NT2/D1 (cell line): ENCODE measurements around the gene PLXNC1.

Experiments used
- DNase-seq: peaks from one replicate; pipeline ENCODE4 v3.0.0-alpha.2; 2011; ENCODE audit warnings: low read depth, low spot score
- H3K27me3 ChIP-seq: 2 replicates; pipeline ENCODE4 v1.6.0; 2011; ENCODE audit warnings: mild to moderate bottlenecking; ENCODE audit not compliant: insufficient read length, insufficient read depth
- H3K36me3 ChIP-seq: 2 replicates; pipeline ENCODE4 v1.6.1; 2011; ENCODE audit warnings: mild to moderate bottlenecking, low read length, mixed read lengths; ENCODE audit not compliant: insufficient read depth, insufficient read length
- H3K4me1 ChIP-seq: 2 replicates; pipeline ENCODE4 v1.5.1; 2011; ENCODE audit not compliant: insufficient read depth, insufficient read length
- H3K4me3 ChIP-seq: 2 replicates; pipeline ENCODE4 v1.5.1; 2011; ENCODE audit warnings: low read depth; ENCODE audit not compliant: insufficient read length
- H3K9ac ChIP-seq: 2 replicates; pipeline ENCODE4 v1.6.0; 2011; ENCODE audit warnings: low read depth; ENCODE audit not compliant: insufficient read length
- H3K9me3 ChIP-seq: 2 replicates; pipeline ENCODE4 v1.5.1; 2011; ENCODE audit warnings: mild to moderate bottlenecking, low read length; ENCODE audit not compliant: insufficient read depth
- SUZ12 ChIP-seq: IDR thresholded peaks from 2 replicates; pipeline ENCODE4 v1.6.1; 2011; ENCODE audit not compliant: insufficient read length, insufficient read depth; ENCODE audit errors: extremely low read depth
- YY1 ChIP-seq: IDR thresholded peaks from 2 replicates; pipeline ENCODE4 v1.6.1; 2011; ENCODE audit not compliant: insufficient read length, insufficient read depth
- ZNF274 ChIP-seq: IDR thresholded peaks from 2 replicates; pipeline ENCODE4 v1.6.1; 2011; ENCODE audit warnings: mild to moderate bottlenecking, low read depth, low read length

PLXNC1 gene

DNA sequence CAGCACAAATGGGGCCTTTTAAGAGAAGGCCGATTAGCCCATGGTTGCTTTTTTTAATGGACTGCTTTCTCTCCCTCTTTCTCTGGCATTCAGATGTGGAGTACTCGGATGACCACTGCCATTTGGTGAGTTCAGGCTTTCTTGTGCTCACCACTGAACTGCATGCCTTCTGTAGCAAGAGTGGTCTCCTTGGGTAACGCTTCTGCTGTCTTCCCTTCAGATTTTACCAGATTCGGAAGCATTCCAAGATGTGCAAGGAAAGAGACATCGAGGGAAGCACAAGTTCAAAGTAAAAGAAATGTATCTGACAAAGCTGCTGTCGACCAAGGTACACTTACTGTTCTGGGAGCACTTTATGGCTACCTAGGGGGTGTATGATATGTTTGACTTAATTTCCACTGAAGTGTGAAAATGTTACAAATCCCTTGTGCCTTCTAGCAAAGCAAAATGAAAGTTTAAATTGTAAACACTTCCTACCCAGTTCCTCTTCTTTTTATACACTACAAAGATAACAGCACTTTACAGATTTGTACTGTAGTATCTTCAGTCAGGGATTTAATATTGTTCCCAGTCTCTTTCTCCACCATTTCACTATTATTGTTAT is 148.8 kb downstream of the PLXNC1 start:
- no peak overlapping the region for H3K9ac ChIP-seq
- no peaks in the 10 kb centered on the region for H3K4me1 ChIP-seq
- H3K36me3 ChIP-seq = peaks cover 41% of the 10 kb centered on the region
- TF ChIP-seq ZNF274 = 0 out of 2 replicates have a peak, but pooled peaks have one; percentile 19
- no peak for TF ChIP-seq SUZ12
- no peak for TF ChIP-seq YY1
- no peak overlapping the region for H3K4me3 ChIP-seq
- DNase-seq = no peak
- 0 out of 2 replicates have a peak, but pooled peaks cover 4% of the 10 kb centered on the region for H3K9me3 ChIP-seq
- H3K27me3 ChIP-seq = no peaks in the 10 kb centered on the region

DNA sequence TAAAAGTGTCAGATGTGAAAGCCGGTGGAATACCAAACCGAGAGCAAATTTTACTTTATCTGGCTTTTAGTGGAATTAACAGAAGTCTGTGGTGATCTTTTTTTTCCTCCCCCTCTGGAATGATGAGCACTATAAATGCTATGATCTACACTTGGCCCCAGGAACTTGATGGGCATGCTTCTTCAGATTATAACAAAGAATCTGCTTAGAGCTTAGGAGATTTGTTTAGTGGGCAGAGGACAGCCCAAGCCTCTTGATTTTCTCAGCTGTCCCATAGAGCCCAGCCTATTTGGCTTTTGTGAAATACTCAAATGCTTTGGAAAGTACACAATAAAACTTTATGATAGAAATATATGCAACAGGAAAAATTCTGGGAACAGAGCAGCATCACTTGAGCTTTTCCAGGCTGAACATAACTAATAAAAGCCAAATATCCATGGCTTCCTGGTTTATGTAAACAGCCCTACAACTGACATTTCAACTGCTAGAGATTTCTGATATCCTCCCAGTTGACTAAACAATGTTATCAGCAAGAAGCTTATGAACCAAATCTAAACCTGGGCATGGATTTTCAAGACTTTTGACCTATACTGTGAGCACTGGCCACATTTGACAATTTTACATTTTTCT is 149.6 kb downstream of the PLXNC1 start:
- Histone ChIP-seq H3K4me3 (no peak overlapping the region), H3K9ac (no peak overlapping the region), H3K27me3 (no peaks in the 10 kb centered on the region), H3K4me1 (no peaks in the 10 kb centered on the region), H3K36me3 (peaks cover 45% of the 10 kb centered on the region), H3K9me3 (0 out of 2 replicates have a peak, but pooled peaks cover 4% of the 10 kb centered on the region)
- DNase-seq = no peak
- no peak for TF ChIP-seq SUZ12
- no peak for TF ChIP-seq ZNF274
- TF ChIP-seq YY1 = no peak

- Histone ChIP-seq H3K9me3 (0 out of 2 replicates have a peak, but pooled peaks cover 4% of the 10 kb centered on the region), H3K36me3 (peaks cover 46% of the 10 kb centered on the region), H3K4me1 (peaks cover 7% of the 10 kb centered on the region), H3K4me3 (no peak overlapping the region), H3K9ac (no peak overlapping the region), H3K27me3 (no peaks in the 10 kb centered on the region)
- TF ChIP-seq ZNF274 = no peak
- DNase-seq = no peak
Observed at GRCh38 chr12:94299846-94300245, 151.5 kb downstream of the PLXNC1 start.

- H3K36me3 ChIP-seq = peaks cover 54% of the 10 kb centered on the region
- no peaks in the 10 kb centered on the region for H3K9me3 ChIP-seq
- DNase-seq = no peak
- H3K4me1 ChIP-seq = peaks cover 7% of the 10 kb centered on the region
- H3K9ac ChIP-seq = no peak overlapping the region
- H3K27me3 ChIP-seq = no peaks in the 10 kb centered on the region
- TF ChIP-seq ZNF274 = no peak
- TF ChIP-seq YY1 = no peak
- no peak for TF ChIP-seq SUZ12
- no peak overlapping the region for H3K4me3 ChIP-seq
Observed at GRCh38 chr12:94304012-94304411, 155.6 kb downstream of the PLXNC1 start.

DNA sequence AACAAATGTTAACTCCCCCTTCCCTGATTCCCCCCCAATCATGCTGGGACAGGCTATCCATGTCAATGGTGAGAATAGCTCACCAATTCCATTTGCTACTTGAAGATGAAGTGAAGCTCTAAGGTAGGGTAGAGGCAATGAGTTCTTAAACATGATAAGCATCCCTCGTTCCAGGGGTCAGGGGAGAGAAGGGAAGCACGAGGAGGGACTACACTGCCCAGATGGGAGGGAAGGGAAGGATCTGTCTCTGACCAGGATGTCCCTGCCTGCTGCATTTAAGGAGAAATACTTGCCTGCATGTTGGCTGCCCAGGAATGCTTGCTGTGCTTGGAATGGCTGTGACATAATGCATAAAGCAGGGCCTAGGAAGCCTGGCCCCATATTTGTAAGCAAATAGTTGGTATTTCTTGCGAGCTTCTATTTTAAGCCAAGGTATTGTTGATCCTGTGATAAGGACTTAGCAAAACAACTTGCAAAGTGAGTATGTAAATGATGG is 156.2 kb downstream of the PLXNC1 start:
- Histone ChIP-seq H3K27me3 (no peaks in the 10 kb centered on the region), H3K9me3 (no peaks in the 10 kb centered on the region), H3K9ac (no peak overlapping the region), H3K4me1 (peaks cover 7% of the 10 kb centered on the region), H3K36me3 (peaks cover 53% of the 10 kb centered on the region), H3K4me3 (no peak overlapping the region)
- TF ChIP-seq SUZ12 (no peak), ZNF274 (no peak), YY1 (no peak)
- peak; percentile 89 for DNase-seq

DNA sequence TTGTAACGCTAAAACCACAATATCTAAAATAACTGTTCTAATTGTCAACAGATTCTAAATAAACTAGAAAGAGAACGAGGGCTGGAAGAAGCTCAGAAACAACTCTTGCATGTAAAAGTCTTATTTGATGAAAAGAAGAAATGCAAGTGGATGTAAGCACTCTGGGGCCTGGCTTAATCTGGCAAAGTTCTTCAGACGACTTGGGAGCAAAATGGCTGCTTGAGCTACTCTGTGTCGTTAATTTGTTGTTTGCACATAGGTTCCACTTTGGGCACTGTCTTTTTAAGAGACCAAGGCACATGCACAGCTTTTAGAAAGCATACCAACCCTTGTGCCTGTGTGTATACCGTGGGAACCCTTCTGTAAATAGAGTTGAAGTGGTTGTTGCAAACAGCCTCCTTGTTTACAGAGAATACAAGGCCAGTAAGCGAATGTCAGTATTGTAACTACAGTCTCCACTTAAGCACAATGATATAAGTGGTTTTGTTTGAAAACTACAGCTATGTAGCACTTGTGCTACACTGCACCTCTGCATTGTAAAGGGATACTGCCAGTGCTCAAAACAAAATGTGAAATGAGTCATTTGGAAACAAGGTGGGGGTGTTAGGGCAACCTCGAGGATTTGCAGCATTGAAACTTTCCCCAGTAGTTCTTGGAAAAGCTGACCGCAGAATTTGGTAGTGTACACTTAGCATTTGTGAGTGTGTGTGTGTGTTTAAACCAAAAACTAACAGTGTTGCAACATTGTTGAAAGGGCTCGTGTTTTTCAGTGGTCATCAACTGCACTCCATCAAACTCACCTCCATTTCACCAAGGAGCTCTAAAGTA is 157.0 kb downstream of the PLXNC1 start:
- DNase-seq = no peak
- Histone ChIP-seq H3K9me3 (no peaks in the 10 kb centered on the region), H3K27me3 (no peaks in the 10 kb centered on the region), H3K4me1 (peaks cover 7% of the 10 kb centered on the region), H3K4me3 (no peak overlapping the region), H3K36me3 (peaks cover 46% of the 10 kb centered on the region), H3K9ac (no peak overlapping the region)
- TF ChIP-seq SUZ12 (no peak), ZNF274 (no peak), YY1 (no peak)

- Histone ChIP-seq H3K9ac (no peak overlapping the region), H3K27me3 (no peaks in the 10 kb centered on the region), H3K9me3 (no peaks in the 10 kb centered on the region), H3K4me3 (no peak overlapping the region), H3K36me3 (peaks cover 37% of the 10 kb centered on the region), H3K4me1 (peaks cover 7% of the 10 kb centered on the region)
- TF ChIP-seq YY1 = no peak
- TF ChIP-seq ZNF274 = no peak
- no peak for TF ChIP-seq SUZ12
- no peak for DNase-seq
Observed at GRCh38 chr12:94308612-94309011, 160.2 kb downstream of the PLXNC1 start.
